HepG2 (cell line): Measurements from ENCODE around the gene ZNF800. TPM values are rescaled to one million over a fixed set of nuclear protein-coding genes. Genes with fewer than 3 reads are reported as not detected.

Experiments
- ATAC-seq: fragments of 200-7000 bp; cut with Tn5 transposase; 3 replicates; pipeline ENCODE4 v1.9.1; 2020; ENCODE audit warnings: mild to moderate bottlenecking, moderate library complexity
- BruUV-seq: library from RNA; stranded (reverse); fragments of 400-500 nt; replicated peaks from 2 replicates; lab custom pipeline; 2021; lab: Mats Ljungman, UMichigan
- CTCF ChIA-PET: fragments of 300-600 bp; formaldehyde crosslinking; extraction: SDS; loops from one replicate; lab custom pipeline; 2021; ENCODE audit warnings: low total read pairs, inconsistent platforms, low intra/inter-chr PET ratio; lab: Yijun Ruan, JAX
- POLR2A ChIA-PET: fragments of 350-600 bp; sonication (Branson Sonifier 250); formaldehyde crosslinking; loops from one replicate; lab custom pipeline; 2020; ENCODE audit warnings: antibody characterized with exemption, inconsistent platforms; lab: Yijun Ruan, JAX
- DNase-seq: peaks from one replicate; pipeline ENCODE4 v3.0.0-alpha.2; 2015; ENCODE audit warnings: low spot score
- FAIRE-seq: peaks from 3 replicates; lab custom pipeline; 2011; peaks lifted over from hg19 to GRCh38; lab: Jason Lieb, UNC
- H2AFZ ChIP-seq: one replicate; pipeline ENCODE4 v1.6.1; 2011; ENCODE audit warnings: low read length, inconsistent platforms
- H3K27ac ChIP-seq: fragments of 300-600 bp; 3 replicates; pipeline ENCODE4 v1.8.0; 2011; ENCODE audit warnings: mixed run types, mild to moderate bottlenecking, mixed read lengths, low read length, inconsistent platforms; ENCODE audit not compliant: insufficient read depth; ENCODE audit errors: extremely low read length
- H3K27me3 ChIP-seq, 2 experiments: fragments of 200-600 bp in 1 of 2; 2 replicates in 1 of 2; 3 replicates in 1 of 2; pipeline versions ENCODE4 v1.6.0 to v1.8.0; 2011; ENCODE audit warnings: low read length in 2 of 2, mild to moderate bottlenecking in 2 of 2, moderate library complexity in 2 of 2, inconsistent platforms in 1 of 2; ENCODE audit not compliant: insufficient read depth in 2 of 2, control insufficient read depth in 1 of 2
- H3K36me3 ChIP-seq, 2 experiments: fragments of 200-600 bp in 1 of 2; replicated peaks in 1 of 2; 2 replicates in 1 of 2; 3 replicates in 1 of 2; pipeline versions ENCODE4 v1.5.1 to v1.8.0; 2011; ENCODE audit warnings: low read length in 2 of 2, inconsistent platforms in 1 of 2; ENCODE audit not compliant: insufficient read depth in 2 of 2, control insufficient read depth in 1 of 2
- H3K4me1 ChIP-seq: 2 replicates; pipeline ENCODE4 v1.5.1; 2012; ENCODE audit warnings: low read length, inconsistent platforms; ENCODE audit not compliant: insufficient read depth
- H3K4me2 ChIP-seq: 2 replicates; pipeline ENCODE4 v1.6.0; 2011; ENCODE audit warnings: low read depth, low read length, inconsistent platforms
- H3K4me3 ChIP-seq, 3 experiments: fragments of 200-600 bp in 1 of 3; sonication (generic), shearing (Covaris generic) in 1 of 3; replicated peaks in 1 of 3; 2 replicates each; pipeline ENCODE4 v1.5.1; 2011 to 2016; ENCODE audit warnings: low read length in 3 of 3, inconsistent platforms in 2 of 3, low read depth in 2 of 3, mild to moderate bottlenecking in 2 of 3, control low read depth in 1 of 3, mixed read lengths in 1 of 3; ENCODE audit not compliant: insufficient read depth in 1 of 3
- H3K79me2 ChIP-seq: one replicate; pipeline ENCODE4 v1.6.1; 2011; ENCODE audit warnings: low read length, inconsistent platforms; ENCODE audit not compliant: insufficient read depth
- H3K9ac ChIP-seq: 2 replicates; pipeline ENCODE4 v1.6.0; 2011; ENCODE audit warnings: mild to moderate bottlenecking, low read depth, low read length, inconsistent platforms; ENCODE audit not compliant: insufficient read depth
- H3K9me3 ChIP-seq: 2 replicates; pipeline ENCODE4 v1.5.1; 2012; ENCODE audit warnings: mild to moderate bottlenecking, low read length
- H4K20me1 ChIP-seq: 2 replicates; pipeline ENCODE4 v1.6.0; 2011; ENCODE audit warnings: inconsistent platforms, mild to moderate bottlenecking, low read length, moderate library complexity; ENCODE audit not compliant: insufficient read depth
- AFF4 ChIP-seq: sonication (generic); formaldehyde crosslinking; IDR thresholded peaks from 2 replicates; pipeline ENCODE4 v1.4.0; 2020; ENCODE audit warnings: missing genetic modification reagents
- BHLHE40 ChIP-seq: IDR thresholded peaks from 2 replicates; pipeline ENCODE4 v1.6.1; 2011; ENCODE audit warnings: low read length, improper control_type of control experiment
- BORCS8-MEF2B ChIP-seq: sonication (generic); formaldehyde crosslinking; IDR thresholded peaks from 2 replicates; pipeline ENCODE4 v1.8.0; 2022; ENCODE audit warnings: mild to moderate bottlenecking, missing genetic modification reagents
- BRCA1 ChIP-seq: sonication (generic); formaldehyde crosslinking; IDR thresholded peaks from 2 replicates; pipeline ENCODE4 v1.4.0; 2020; ENCODE audit warnings: missing genetic modification reagents
- FLYWCH1 ChIP-seq: sonication (generic); formaldehyde crosslinking; IDR thresholded peaks from 2 replicates; pipeline ENCODE4 v1.8.1; 2023; ENCODE audit warnings: mild to moderate bottlenecking, missing genetic modification reagents
- KLF9 ChIP-seq: IDR thresholded peaks from 2 replicates; pipeline ENCODE4 v1.6.1; 2016; ENCODE audit warnings: low read depth
- LBX2 ChIP-seq: sonication (generic); formaldehyde crosslinking; IDR thresholded peaks from 2 replicates; pipeline ENCODE4 v1.5.0; 2020; ENCODE audit warnings: missing genetic modification reagents, mild to moderate bottlenecking, borderline replicate concordance
- MAX ChIP-seq: IDR thresholded peaks from 2 replicates; pipeline ENCODE4 v1.6.1; 2012; ENCODE audit warnings: inconsistent platforms
- MLLT10 ChIP-seq: sonication (generic); formaldehyde crosslinking; IDR thresholded peaks from 2 replicates; pipeline ENCODE4 v1.4.0; 2020; ENCODE audit warnings: missing genetic modification reagents
- MYPOP ChIP-seq: sonication (generic); formaldehyde crosslinking; IDR thresholded peaks from 2 replicates; pipeline ENCODE4 v1.8.1; 2023; ENCODE audit warnings: mild to moderate bottlenecking, moderate library complexity, missing genetic modification reagents
- NCOA1 ChIP-seq: sonication (generic); formaldehyde crosslinking; IDR thresholded peaks from 2 replicates; pipeline ENCODE4 v1.9.0; 2021; ENCODE audit warnings: missing genetic modification reagents
- NFATC3 ChIP-seq: sonication (generic); formaldehyde crosslinking; IDR thresholded peaks from 2 replicates; pipeline ENCODE4 v1.5.1; 2020; ENCODE audit warnings: mild to moderate bottlenecking, missing genetic modification reagents
- SKI ChIP-seq: fragments of 450-650 bp; IDR thresholded peaks from one replicate; pipeline ENCODE4 v1.6.1; 2018; ENCODE audit warnings: mild to moderate bottlenecking; ENCODE audit not compliant: partially characterized antibody
- STAG1 ChIP-seq: sonication (generic); formaldehyde crosslinking; IDR thresholded peaks from 2 replicates; pipeline ENCODE4 v1.4.0; 2020; ENCODE audit warnings: missing genetic modification reagents
- TAF1 ChIP-seq: sonication (generic); formaldehyde crosslinking; IDR thresholded peaks from 2 replicates; pipeline ENCODE4 v1.4.0; 2020; ENCODE audit warnings: missing genetic modification reagents
- ZBTB44 ChIP-seq: sonication (generic); formaldehyde crosslinking; IDR thresholded peaks from 2 replicates; pipeline ENCODE4 v1.4.0; 2020; ENCODE audit warnings: missing genetic modification reagents
- ZFP37 ChIP-seq: sonication (generic); formaldehyde crosslinking; IDR thresholded peaks from 2 replicates; pipeline ENCODE4 v1.4.0; 2020; ENCODE audit warnings: missing genetic modification reagents, borderline replicate concordance
- ZNF138 ChIP-seq: sonication (generic); formaldehyde crosslinking; IDR thresholded peaks from 2 replicates; pipeline ENCODE4 v1.5.0; 2020; ENCODE audit warnings: mild to moderate bottlenecking, low read depth, missing genetic modification reagents
- ZNF225 ChIP-seq: sonication (generic); formaldehyde crosslinking; IDR thresholded peaks from 2 replicates; pipeline ENCODE4 v1.4.0; 2020; ENCODE audit warnings: mild to moderate bottlenecking, missing genetic modification reagents
- WGBS: methylation state at CpG from one replicate; pipeline ENCODE4 v1.1.6; 2017; ENCODE audit warnings: low lambda C conversion rate; 5-methylcytosine and 5-hydroxymethylcytosine counted together
- in situ Hi-C: cut with HindIII; loops from 2 replicates; pipeline ENCODE4 v1.10.0; 2017; ENCODE audit warnings: low pct_unique_long_range_greater_than_20kb; ENCODE audit not compliant: extremely low pct_ligation_motif_present
- intact Hi-C: fragments of 100-400 bp; cut with micrococcal nuclease; formaldehyde crosslinking; loops from one replicate; pipeline ENCODE4 v1.10.0; 2022; ENCODE audit not compliant: unreplicated experiment
- polyA plus RNA-seq, 8 experiments: library from polyadenylated mRNA; depleted of rRNA in 3 of 8; stranded (reverse) in 7 of 8; unstranded in 1 of 8; fragments of >200 nt; fragmentation: Illumina TruSeq in 4 of 8; extraction: Trizol in 4 of 8; gene quantifications; 2 replicates each; pipeline versions ENCODE4 v1.2.1 to v1.2.3, GENCODE V29; 2011 to 2016; ENCODE audit warnings: low read depth in 4 of 8, missing spikeins in 1 of 8, mixed read lengths in 1 of 8; ENCODE audit not compliant: insufficient read depth in 1 of 8
- total RNA-seq, 5 experiments: library from RNA; depleted of rRNA; stranded (reverse); fragments of >200 nt; fragmentation: Illumina TruSeq; extraction: Trizol; gene quantifications; 2 replicates each; pipeline ENCODE4 v1.2.3, GENCODE V29; 2016; ENCODE audit warnings: low read depth in 1 of 5

Gene ZNF800
- total and polyA plus RNA-seq, 2 of the 13 experiments (the other 11 are each of a cell fraction or from before 2014, with no cell fraction given): 7.1 to 12.7 TPM

- 97% methylated on average over 4 of the region's 4 CpGs for WGBS
- Histone ChIP-seq H2AFZ (no peak overlapping the region), H3K27ac (no peak overlapping the region), H3K4me1 (no peaks in the 10 kb centered on the region), H3K9ac (no peak overlapping the region), H3K4me2 (no peak overlapping the region), H3K4me3 (no peak overlapping the region), H3K79me2 (no peaks in the 10 kb centered on the region), H3K9me3 (no peaks in the 10 kb centered on the region), H3K36me3 (peaks cover 4 to 5% of the 10 kb centered on the region in 2 experiments), H4K20me1 (no peaks in the 10 kb centered on the region), H3K27me3 (no peaks in the 10 kb centered on the region)
- TF ChIP-seq MLLT10 (CRISPR knock-in tag): no peak
- no peak for TF ChIP-seq SKI
- no peak for TF ChIP-seq FLYWCH1
- TF ChIP-seq ZBTB44 (CRISPR knock-in tag): no peak
- no peak for TF ChIP-seq TAF1 (CRISPR knock-in tag)
- TF ChIP-seq NCOA1 (CRISPR knock-in tag): no peak
- TF ChIP-seq ZNF138 (CRISPR knock-in tag): no peak
- TF ChIP-seq BRCA1 (CRISPR knock-in tag): no peak
- TF ChIP-seq NFATC3: no peak
- no peak for TF ChIP-seq MAX
- no peak for TF ChIP-seq STAG1
- no peak for TF ChIP-seq BHLHE40
- no peak for TF ChIP-seq ZNF225 (CRISPR knock-in tag)
- no peak for TF ChIP-seq KLF9 (CRISPR knock-in tag)
- no peak for TF ChIP-seq LBX2 (CRISPR knock-in tag)
- no peak for TF ChIP-seq AFF4
- no peak for TF ChIP-seq ZFP37 (CRISPR knock-in tag)
- no peak for TF ChIP-seq MYPOP (CRISPR knock-in tag)
- no peak for TF ChIP-seq BORCS8-MEF2B
- ChIA-PET POLR2A (no interaction called here), CTCF (no interaction called here)
- FAIRE-seq (no peak), DNase-seq (no peak), ATAC-seq (no peak)
- in situ Hi-C loops: no loop called here
- no TSS peak for BruUV-seq
- intact Hi-C loops: no loop called here
Observed at GRCh38 chr7:127362364-127363027, 30.0 kb downstream of the ZNF800 start.
